ENCODE data around the gene CNTN4. TPM values are rescaled to one million over a fixed set of nuclear protein-coding genes. Genes with fewer than 3 reads are reported as not detected.

The CNTN4 gene
- total RNA-seq, 1 experiment from 2014 or later = 1.6 TPM

DNA sequence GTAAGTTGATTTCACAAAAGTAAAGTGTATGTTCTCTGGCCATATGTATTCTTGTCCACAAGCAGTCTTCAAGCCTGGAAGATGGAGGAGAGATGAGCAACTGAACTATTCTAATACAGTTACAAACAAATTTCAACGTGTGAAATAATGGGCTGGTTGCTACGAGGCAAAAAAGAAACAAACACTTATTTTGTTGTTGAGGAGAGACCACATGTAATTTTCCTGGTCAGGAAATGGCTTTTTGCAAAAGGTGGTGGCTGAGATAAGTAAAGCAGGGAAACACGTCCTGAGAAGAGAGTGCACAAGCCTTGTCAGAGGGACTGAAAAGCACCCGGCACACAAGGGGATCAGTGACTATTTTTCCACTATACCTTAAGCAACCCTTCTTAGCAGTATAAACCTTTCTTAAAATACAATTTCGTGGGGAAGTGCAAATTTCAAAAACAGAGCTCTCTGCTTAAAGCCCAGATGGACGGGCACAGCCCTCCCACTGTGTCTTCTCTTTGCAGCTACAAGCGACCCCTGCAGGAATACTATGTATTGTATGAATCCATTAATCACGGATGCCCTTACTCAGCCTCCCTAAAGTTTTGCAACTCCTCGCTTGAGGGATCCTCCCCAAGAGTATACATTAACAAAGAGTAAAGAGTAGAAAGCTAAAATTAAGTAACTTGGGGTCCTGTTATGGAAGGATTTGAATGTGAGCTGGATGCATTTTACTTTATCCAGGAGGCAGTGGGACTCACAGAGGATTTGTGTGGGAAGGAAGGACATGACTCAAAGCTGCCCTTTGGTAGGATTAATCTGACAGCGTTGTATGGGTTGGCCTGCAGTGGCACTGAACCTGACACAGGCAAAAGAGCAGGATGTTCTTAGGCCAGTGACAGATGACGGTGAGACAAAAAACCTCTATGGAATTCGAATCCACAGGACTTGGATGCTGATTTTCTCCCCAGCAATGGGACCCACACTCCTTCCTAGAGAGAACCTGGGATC is 757.8 kb downstream of the CNTN4 start:
- Histone ChIP-seq H4K91ac (ENCODE audit: insufficient read length, low read depth, low read length) (no peak overlapping the region), H2BK15ac (ENCODE audit: low read depth, low read length) (no peak overlapping the region), H3K4me2 (ENCODE audit: insufficient read depth, insufficient read length, low read length) (no peak overlapping the region), H4K8ac (replicated peaks; ENCODE audit: insufficient read length, low read depth, low read length) (no peak overlapping the region), H4K20me1 (ENCODE audit: control insufficient read depth, insufficient read depth, insufficient read length) (no peaks in the 10 kb centered on the region), H3K27me3 (ENCODE audit: insufficient read depth, low read length) (no peaks in the 10 kb centered on the region), H3K79me1 (ENCODE audit: insufficient read depth, low read depth, low read length, poor library complexity, severe bottlenecking) (no peaks in the 10 kb centered on the region), H3K56ac (ENCODE audit: insufficient read length, low read depth, low read length) (no peak overlapping the region), H2BK5ac (ENCODE audit: insufficient read length, low read length) (no peak overlapping the region), H3K14ac (ENCODE audit: insufficient read depth, low read length) (no peak overlapping the region), H2BK12ac (ENCODE audit: insufficient read length, low read depth, low read length) (no peak overlapping the region), H3K79me2 (ENCODE audit: insufficient read depth, low read length) (no peaks in the 10 kb centered on the region), H3K9ac (ENCODE audit: extremely low read depth, insufficient read length, low read length) (no peak overlapping the region), H3K18ac (ENCODE audit: insufficient read length, low read depth, low read length) (no peak overlapping the region), H3K4ac (ENCODE audit: low read depth, low read length) (no peak overlapping the region), H3K9me3 (ENCODE audit: control insufficient read depth, low read depth, low read length) (no peaks in the 10 kb centered on the region), H2BK120ac (ENCODE audit: low read depth, low read length, poor library complexity, severe bottlenecking) (no peak overlapping the region), H2BK20ac (ENCODE audit: low read depth, low read length, poor library complexity, severe bottlenecking) (no peak overlapping the region), H4K5ac (ENCODE audit: insufficient read length, low read depth, low read length) (no peak overlapping the region), H3K23me2 (ENCODE audit: insufficient read length, low read depth, low read length, poor library complexity, severe bottlenecking) (no peaks in the 10 kb centered on the region), H3K4me1 (ENCODE audit: insufficient read depth, low read length) (no peaks in the 10 kb centered on the region), H3T11ph (ENCODE audit: low read length) (no peak overlapping the region), H3K27ac (ENCODE audit: insufficient read length, low read depth, low read length) (no peak overlapping the region), H2AFZ (ENCODE audit: low read length) (no peak overlapping the region), H3K23ac (ENCODE audit: insufficient read length, low read depth, low read length) (no peak overlapping the region), H2AK5ac (ENCODE audit: insufficient read length, low read length) (no peak overlapping the region)
- Mint-ChIP-seq H3K27me3 (ENCODE audit: low read depth) (no peaks in the 10 kb centered on the region), H3K27ac (no peak overlapping the region), H3K36me3 (ENCODE audit: insufficient read depth in 1 of 3, low read depth in 3 of 3) (no peaks in the 10 kb centered on the region), H3K4me1 (peaks cover 8 to 10% of the 10 kb centered on the region in 2 experiments), H3K4me3 (no peak overlapping the region), H3K9me3 (no peaks in the 10 kb centered on the region)
- TF ChIP-seq, protein P1, sequence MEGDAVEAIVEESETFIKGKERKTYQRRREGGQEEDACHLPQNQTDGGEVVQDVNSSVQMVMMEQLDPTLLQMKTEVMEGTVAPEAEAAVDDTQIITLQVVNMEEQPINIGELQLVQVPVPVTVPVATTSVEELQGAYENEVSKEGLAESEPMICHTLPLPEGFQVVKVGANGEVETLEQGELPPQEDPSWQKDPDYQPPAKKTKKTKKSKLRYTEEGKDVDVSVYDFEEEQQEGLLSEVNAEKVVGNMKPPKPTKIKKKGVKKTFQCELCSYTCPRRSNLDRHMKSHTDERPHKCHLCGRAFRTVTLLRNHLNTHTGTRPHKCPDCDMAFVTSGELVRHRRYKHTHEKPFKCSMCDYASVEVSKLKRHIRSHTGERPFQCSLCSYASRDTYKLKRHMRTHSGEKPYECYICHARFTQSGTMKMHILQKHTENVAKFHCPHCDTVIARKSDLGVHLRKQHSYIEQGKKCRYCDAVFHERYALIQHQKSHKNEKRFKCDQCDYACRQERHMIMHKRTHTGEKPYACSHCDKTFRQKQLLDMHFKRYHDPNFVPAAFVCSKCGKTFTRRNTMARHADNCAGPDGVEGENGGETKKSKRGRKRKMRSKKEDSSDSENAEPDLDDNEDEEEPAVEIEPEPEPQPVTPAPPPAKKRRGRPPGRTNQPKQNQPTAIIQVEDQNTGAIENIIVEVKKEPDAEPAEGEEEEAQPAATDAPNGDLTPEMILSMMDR (conservative IDR thresholded peaks at IDR 0.05) = peak; percentile 59
- DNase-seq = peak; percentile 30
- no CpG with 5 or more reads among the region's 12 CpGs for WGBS (ENCODE audit: extremely low coverage, insufficient read length, low lambda C conversion rate)

All from H9 (cell line).